ENCODE measurements around the gene INTS1.

Gene INTS1

GRCh38 chr7:1458683-1459511 is 45.3 kb downstream of the INTS1 start, which contains the start of gene MICALL2:
MICALL2 (minus strand) TSS chr7:1459470; CDS start chr7:1459326, 144 bp downstream.
- peak within 1 kb of the TSS; percentile 92 for H3K4me3 ChIP-seq (ENCODE audit: control insufficient read depth, low read depth, low read length)
- no peak for DNase-seq (ENCODE audit: low read depth)
- no peak for TF ChIP-seq CTCF (IDR thresholded peaks at IDR 0.05; ENCODE audit: control insufficient read depth, insufficient read depth, low read depth, low read length, missing control alignments)

- DNase-seq (ENCODE audit: low read depth): no peak
- peak overlapping the region; percentile 92 for H3K4me3 ChIP-seq (ENCODE audit: control insufficient read depth, low read depth, low read length)
These were observed 46.1 kb downstream of the INTS1 start for GRCh38 chr7:1457949-1458682.

GRCh38 chr7:1457059-1457948 is 46.9 kb downstream of the INTS1 start:
- no peak for DNase-seq (ENCODE audit: low read depth)
- TF ChIP-seq CTCF (IDR thresholded peaks at IDR 0.05; ENCODE audit: control insufficient read depth, insufficient read depth, low read depth, low read length, missing control alignments): no peak
- peak overlapping the region; percentile 92 for H3K4me3 ChIP-seq (ENCODE audit: control insufficient read depth, low read depth, low read length)

More at GRCh38 chr7:1457949-1458682, 46.1 kb downstream of the INTS1 start:
- no peak for TF ChIP-seq CTCF (IDR thresholded peaks at IDR 0.05; ENCODE audit: control insufficient read depth, insufficient read depth, low read depth, low read length, missing control alignments)

- TF ChIP-seq CTCF (IDR thresholded peaks at IDR 0.05; ENCODE audit: control insufficient read depth, insufficient read depth, low read depth, low read length, missing control alignments): no peak
- DNase-seq (ENCODE audit: low read depth): no peak
- no peak overlapping the region for H3K4me3 ChIP-seq (ENCODE audit: control insufficient read depth, low read depth, low read length)
These were observed 48.2 kb downstream of the INTS1 start for GRCh38 chr7:1455955-1456354.

- no peak for TF ChIP-seq CTCF (IDR thresholded peaks at IDR 0.05; ENCODE audit: control insufficient read depth, insufficient read depth, low read depth, low read length, missing control alignments)
- no peak overlapping the region for H3K4me3 ChIP-seq (ENCODE audit: control insufficient read depth, low read depth, low read length)
- DNase-seq (ENCODE audit: low read depth): no peak
These were observed 48.8 kb downstream of the INTS1 start for GRCh38 chr7:1455241-1455939.
